ENCODE data around the gene ALDH1L2. TPM values are rescaled to one million over a fixed set of nuclear protein-coding genes. Genes with fewer than 3 reads are reported as not detected.
A peak's percentile ranks its signal among the peaks of the same experiment; 100 is the strongest.

ALDH1L2 gene
- total and polyA plus RNA-seq, 9 of the 15 experiments (the other 6 are each of a cell fraction or from before 2014, with no cell fraction given) = 1.1 to 9.9 (median 3.8) TPM

GRCh38 chr12:104976703-104977102 is 107.6 kb downstream of the ALDH1L2 start (continued):
- TF ChIP-seq ZNF318 (IDR thresholded peaks at IDR 0.05; ENCODE audit: borderline replicate concordance in 1 of 2, low read depth in 1 of 2) = no peak
- TF ChIP-seq HIVEP1 (CRISPR knock-in tag; IDR thresholded peaks at IDR 0.05) = no peak
- TF ChIP-seq RAD21 (CRISPR knock-in tag; conservative IDR thresholded peaks at IDR 0.05 in 1 of 2, IDR thresholded peaks at IDR 0.05 in 1 of 2) = peak in 1 of 2 experiments; percentile 33; a peak in 1 of 4 replicates
- TF ChIP-seq PURB (CRISPR knock-in tag; IDR thresholded peaks at IDR 0.05; ENCODE audit: low read depth) = no peak

All from K562 (cell line).